HG03066 (cell line): Measurements from ENCODE around the gene GRM8.
"Not testable (repeated sequence)": the region's sequence is repeated elsewhere in the genome, so short reads cannot be mapped to it uniquely, and the experiment has no call there.

Experiments used
- ATAC-seq: cut with Tn5 transposase; IDR thresholded peaks from one replicate; pipeline ENCODE4 v1.9.1; 2021; ENCODE audit warnings: low read depth; ENCODE audit not compliant: unreplicated experiment

The GRM8 gene

GRCh38 chr7:126686474-126686873 is 566.3 kb downstream of the GRM8 start:
- no peak for ATAC-seq

- no peak for ATAC-seq
These were observed 567.1 kb downstream of the GRM8 start for GRCh38 chr7:126685596-126685995.

- no peak for ATAC-seq
These were observed 567.6 kb downstream of the GRM8 start for GRCh38 chr7:126685018-126685573.

DNA sequence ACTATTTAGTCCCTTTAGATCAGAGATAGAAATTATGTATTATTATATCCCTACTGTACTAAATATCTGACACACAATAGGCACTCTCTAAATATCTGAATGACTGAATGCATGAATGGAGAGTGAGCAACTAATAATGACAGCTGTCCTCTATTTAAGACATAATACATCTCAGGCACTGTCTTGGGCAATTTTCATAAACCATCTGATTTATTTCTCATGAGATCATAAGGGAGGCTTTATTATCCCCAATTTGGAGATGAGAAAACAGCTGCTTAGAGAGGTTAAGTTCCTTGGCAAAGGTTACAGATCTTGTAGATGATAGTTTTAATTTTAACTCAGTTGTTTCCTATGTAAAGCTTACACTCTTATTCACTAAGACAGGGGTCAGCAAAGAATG is 570.6 kb downstream of the GRM8 start:
- ATAC-seq, result no peak

DNA sequence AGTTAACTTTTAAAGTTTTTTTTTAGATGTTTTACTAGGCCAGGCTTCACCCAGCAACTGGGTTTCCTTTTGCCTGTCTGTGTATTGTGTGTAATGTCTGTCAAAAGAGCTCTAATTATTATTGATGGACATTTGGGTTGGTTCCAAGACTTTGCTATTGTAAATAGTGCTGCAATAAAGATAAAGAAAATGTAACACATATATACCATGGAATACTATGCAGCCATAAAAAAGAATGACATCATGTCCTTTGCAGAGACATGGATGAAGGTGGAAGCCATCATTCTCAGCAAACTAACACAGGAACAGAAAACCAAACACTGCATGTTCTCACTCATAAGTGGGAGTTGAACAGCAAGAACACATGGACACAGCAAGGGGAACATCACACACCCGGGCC is 584.0 kb downstream of the GRM8 start:
- ATAC-seq, result not testable (repeated sequence)

DNA sequence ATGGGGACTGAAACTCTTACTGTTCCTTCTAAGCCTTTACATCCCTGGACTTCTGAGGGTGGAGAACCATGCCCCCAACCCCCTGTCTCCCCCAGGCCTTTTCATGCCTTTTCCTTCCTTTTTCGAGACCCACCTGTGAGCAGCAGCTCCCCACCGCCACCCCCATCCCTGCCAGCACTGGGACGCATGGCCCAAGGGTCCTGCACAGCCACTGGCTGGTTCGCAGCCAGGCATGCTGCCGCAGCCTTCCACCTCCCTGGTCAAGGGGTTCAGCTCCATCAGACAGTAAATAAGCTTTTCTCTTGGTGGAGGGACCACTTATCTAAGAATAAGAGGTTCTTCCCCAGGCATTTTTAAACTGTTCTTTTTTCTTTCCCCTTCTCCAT is 584.4 kb downstream of the GRM8 start:
- ATAC-seq, result no peak

DNA sequence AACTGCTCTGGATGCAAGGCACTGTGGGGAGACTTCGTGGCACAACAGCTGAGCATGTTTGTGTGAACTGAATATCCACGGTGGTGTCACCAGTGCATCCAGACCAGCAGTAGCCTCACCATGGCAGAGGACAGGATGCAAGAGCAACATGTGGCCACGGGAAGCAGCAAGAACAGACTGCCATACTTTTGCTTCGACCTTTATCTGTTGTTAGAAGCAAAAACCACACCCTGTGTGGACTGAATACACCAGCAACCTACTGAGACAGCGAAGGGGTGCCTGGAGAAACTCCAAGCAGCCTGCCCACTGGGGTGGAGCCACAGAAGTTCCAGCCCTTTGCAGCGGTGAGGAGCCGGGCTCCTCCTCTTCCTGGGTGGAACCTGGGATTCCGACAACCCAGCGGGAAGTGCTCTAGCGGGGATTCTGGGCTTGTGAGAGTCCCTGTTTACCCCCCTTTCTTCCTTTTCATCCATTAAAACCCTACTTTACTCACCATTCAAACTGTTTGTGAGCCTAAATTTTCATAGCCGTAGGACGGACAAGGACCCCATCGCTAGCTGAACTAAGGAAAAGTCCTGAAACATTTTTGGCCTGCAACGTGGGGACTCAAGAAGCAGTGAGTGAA is 584.9 kb downstream of the GRM8 start:
- ATAC-seq, result no peak

DNA sequence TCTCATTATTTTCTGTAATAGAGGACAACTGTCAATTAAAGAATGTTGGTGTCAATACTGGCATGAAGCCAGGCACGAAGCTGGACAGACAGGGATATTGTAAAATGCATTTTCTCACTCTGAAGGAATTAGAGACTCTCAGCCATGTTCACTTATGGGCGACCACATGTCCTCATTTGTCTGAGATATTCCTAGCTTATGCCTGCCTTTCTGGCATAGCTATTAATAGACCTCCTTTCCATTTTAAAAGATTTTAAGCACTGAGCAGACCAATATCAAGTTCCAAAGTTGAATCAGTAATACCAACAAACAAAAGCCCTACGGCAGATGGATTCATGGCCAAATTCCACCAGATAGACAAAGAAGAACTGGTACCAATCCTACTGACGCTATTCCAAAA is 589.9 kb downstream of the GRM8 start:
- ATAC-seq, result no peak

DNA sequence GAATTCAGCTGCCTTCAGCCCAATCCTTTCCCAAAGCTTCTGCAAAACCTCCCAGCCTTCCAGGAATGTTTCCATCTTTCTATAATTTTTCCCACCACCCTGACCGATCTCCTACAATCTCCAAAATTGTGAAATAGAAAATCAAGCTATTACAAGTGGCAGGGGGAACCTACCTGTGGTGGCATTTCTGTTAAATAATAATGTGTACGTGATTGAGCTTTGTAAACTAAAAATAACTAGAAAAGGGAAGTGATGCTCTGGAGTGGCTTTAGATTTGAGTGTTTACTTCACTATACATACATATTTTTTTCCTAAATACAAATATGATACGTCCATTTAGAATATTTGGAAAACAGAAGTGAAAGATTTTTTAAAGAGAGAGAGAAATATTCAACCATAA is 593.6 kb downstream of the GRM8 start:
- ATAC-seq, result peak; percentile 78

DNA sequence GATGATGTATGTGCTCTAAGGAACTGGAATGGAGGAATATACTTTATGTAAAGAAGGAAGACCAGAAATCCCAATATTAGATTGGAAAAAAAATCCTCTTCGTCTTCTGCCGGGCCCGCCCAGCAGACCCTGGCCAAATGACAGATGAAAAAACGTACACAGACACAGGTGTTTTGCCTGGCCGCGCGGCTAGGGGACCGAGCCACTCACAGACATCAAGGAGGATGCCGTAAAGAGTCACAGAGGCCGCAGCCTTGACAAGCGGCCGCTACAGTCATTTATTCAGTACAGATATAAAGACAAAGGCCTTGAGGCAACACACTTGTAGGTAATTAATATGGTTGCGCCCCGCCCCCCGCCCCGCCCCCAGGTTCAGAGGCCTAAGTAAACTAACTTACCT is 594.1 kb downstream of the GRM8 start:
- ATAC-seq, result no peak

- ATAC-seq, result peak; percentile 77
These were observed 595.0 kb downstream of the GRM8 start for GRCh38 chr7:126657599-126658358.

DNA sequence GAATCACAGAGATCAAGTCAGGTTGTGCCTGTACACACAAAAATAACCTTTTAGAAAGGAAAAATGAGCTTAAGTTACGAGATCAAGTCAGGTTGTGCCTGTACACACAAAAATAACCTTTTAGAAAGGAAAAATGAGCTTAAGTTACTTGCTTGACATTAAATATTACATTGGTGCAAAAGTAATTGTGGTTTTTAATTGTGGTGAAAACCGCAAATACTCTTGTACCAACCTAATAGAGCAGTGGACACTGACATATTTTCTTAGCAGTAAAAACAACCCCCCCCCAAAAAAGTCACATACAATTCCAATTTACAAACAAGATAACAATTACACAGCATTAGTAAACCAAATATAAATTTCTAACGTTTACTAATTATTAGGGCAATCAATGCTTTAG is 595.6 kb downstream of the GRM8 start:
- ATAC-seq, result no peak

DNA sequence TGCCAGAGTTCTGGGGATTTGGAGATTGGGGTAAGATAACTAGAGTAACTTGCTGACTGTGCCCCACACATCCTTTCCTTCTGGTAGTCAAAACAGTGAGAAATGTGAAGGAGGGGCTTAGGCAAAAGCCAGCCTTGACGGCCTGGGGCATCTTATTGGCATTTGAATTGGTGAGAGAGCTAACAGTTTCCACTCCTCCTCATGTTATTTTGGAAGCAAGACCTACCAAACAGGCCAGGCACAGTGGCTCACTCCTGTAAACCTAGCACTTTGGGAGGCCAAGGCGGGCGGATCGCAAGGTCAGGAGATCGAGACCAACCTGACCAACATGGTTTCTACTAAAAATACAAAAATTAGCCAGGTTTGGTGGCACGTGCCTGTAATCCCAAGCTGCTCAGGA is 596.6 kb downstream of the GRM8 start:
- no peak for ATAC-seq

- no peak for ATAC-seq
These were observed 615.2 kb downstream of the GRM8 start for GRCh38 chr7:126637538-126637937.

- no peak for ATAC-seq
These were observed 617.2 kb downstream of the GRM8 start for GRCh38 chr7:126635545-126635944.

GRCh38 chr7:126608339-126608776 is 644.4 kb downstream of the GRM8 start:
- no peak for ATAC-seq

- no peak for ATAC-seq
These were observed 646.4 kb downstream of the GRM8 start for GRCh38 chr7:126606331-126606730.

DNA sequence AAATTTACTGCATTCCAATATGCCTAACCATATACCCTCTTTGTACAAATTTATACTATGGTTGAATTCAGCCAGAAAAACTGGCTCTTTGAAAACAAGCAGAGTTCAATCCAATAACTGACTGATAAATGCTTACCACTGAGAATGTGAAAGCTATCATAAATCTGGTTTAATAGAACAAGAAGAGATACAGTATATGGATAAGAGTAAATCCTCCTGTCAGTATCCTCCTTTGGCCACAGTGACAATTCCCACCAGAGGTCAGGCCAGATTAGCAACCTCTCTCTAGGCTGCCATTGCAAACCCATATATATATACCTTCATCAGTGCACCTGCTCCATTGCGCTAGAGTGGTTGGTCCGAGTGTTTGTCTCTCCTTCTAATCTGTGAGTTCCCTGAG is 647.2 kb downstream of the GRM8 start:
- ATAC-seq, result no peak

GRCh38 chr7:126605056-126605455 is 647.7 kb downstream of the GRM8 start:
- ATAC-seq, result no peak

GRCh38 chr7:126589068-126589684 is 663.6 kb downstream of the GRM8 start:
- ATAC-seq, result no peak

DNA sequence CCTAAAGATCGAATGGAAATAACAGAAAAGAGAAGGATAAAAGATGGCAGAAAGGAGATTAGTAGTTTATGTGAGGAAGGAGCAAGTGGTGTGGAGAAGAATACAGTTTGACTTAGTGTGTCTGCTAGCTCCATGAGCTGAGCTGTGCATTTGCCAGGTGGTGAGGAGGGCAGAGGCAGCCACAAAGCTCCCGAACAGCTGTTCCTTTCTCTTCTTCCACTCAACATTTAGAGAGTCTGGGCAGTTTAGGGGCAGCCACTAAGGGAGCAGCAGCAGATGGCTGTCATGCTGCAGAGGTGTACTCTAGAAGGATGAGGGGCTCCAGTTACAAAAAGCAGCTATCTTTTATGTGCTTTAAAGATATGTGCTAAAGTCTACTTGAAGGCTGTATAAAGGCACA is 674.4 kb downstream of the GRM8 start:
- ATAC-seq, result no peak
